ENCODE measurements around the gene ZCRB1.

The ZCRB1 gene

DNA sequence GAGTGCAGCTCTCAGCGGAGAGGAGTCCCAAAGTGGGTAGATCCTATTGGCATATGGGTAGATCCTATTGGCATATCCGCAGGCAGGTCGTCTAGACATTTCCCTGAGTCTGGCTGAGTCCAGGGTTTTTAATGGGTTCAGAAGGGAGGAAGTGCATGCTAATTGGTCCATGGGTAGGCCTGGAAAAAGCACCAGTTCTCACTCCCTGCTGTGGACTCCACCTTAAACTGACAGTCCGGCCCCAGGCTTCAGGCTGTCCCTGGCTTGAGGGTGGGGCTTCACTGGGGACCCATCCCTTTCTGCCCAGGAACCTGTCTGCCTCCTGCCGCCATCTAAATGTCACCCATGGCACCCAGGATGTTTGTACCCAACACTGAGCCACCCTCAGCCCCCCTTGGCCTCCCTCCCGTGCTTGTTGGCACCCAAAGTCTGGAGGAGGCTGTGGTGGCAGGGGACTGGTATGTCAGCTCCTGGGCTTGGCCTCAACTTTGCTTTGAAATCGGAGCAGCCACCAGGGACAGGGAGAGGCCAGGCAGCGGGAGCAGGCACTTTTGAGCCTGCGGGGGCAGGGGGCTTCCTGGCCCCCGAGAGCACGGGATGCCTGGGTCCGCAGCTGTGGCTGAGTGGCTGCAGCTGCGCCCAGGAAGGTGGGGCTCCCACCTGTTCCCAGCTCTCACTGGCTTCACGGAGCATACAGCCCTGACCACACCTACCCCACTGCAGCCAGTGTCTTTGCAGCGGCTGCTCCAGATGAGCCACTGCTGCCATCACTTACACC lies 58.3 kb downstream of the ZCRB1 start:
- TF ChIP-seq, protein P1, sequence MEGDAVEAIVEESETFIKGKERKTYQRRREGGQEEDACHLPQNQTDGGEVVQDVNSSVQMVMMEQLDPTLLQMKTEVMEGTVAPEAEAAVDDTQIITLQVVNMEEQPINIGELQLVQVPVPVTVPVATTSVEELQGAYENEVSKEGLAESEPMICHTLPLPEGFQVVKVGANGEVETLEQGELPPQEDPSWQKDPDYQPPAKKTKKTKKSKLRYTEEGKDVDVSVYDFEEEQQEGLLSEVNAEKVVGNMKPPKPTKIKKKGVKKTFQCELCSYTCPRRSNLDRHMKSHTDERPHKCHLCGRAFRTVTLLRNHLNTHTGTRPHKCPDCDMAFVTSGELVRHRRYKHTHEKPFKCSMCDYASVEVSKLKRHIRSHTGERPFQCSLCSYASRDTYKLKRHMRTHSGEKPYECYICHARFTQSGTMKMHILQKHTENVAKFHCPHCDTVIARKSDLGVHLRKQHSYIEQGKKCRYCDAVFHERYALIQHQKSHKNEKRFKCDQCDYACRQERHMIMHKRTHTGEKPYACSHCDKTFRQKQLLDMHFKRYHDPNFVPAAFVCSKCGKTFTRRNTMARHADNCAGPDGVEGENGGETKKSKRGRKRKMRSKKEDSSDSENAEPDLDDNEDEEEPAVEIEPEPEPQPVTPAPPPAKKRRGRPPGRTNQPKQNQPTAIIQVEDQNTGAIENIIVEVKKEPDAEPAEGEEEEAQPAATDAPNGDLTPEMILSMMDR (conservative IDR thresholded peaks at IDR 0.05; ENCODE audit: low read depth, low read length): no peak
- no peak for DNase-seq (ENCODE audit: low read depth)
- H3K4me3 ChIP-seq (ENCODE audit: low read length): no peak overlapping the region

DNA sequence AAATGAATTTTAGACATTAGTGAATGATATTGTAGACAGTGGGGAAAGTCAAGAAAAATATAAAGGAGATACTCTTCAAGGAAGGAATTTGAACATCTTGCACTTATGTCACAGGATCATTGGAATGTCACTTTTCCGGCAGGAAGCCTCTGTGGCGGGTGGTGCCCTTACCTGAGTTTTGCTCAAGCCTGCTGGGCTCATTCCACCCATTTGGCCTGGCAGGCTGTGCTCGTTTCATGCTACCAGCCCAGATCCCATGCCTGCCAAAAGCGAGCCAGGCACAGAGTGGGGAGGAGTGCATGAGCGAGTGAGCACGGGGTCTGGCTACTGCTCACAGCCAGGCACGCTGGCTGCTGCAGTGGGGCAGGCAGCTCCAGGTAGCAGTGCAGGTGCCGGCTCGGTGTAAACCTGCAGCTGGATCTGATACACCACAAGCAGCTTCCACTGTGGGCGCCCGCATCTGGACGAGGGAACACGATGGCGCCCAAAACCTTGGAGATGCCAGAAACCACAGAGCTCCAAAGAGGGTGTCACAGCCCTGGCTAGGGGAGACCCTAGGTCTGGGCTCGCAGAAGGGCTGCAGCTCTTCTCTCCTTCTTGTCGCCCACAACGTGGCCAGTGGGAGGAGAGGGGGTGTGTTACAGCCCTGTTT lies 59.2 kb downstream of the ZCRB1 start:
- DNase-seq (ENCODE audit: low read depth): no peak
- TF ChIP-seq, protein P1 (conservative IDR thresholded peaks at IDR 0.05; ENCODE audit: low read depth, low read length): no peak
- no peak overlapping the region for H3K4me3 ChIP-seq (ENCODE audit: low read length)

DNA sequence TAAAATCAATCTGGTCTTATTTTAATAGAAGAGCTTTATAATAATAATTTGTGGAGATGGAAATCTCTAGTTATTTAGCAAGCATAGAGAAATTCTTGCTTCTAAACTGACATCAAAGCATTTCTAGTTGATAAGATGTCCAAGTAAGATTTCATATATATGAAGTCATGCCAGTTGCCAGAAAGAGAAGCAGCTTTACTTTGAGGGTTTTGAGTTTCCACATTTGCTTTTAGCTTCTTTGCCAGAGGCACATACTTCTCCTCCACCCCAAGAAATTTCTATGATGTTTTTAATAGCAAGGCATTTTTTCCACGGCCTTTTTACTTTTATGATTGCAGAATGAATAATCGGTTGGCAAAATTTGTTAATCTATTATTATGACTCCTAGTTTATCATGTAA lies 63.6 kb downstream of the ZCRB1 start:
- no peak for DNase-seq (ENCODE audit: low read depth)
- no peak overlapping the region for H3K4me3 ChIP-seq (ENCODE audit: low read length)
- TF ChIP-seq, protein P1 (conservative IDR thresholded peaks at IDR 0.05; ENCODE audit: low read depth, low read length): no peak

All from retinal pigment epithelial cell (primary cell).